ENCODE data around the gene DIP2C. TPM values are rescaled to one million over a fixed set of nuclear protein-coding genes. Genes with fewer than 3 reads are reported as not detected.
"Not testable (repeated sequence)": the region's sequence is repeated elsewhere in the genome, so short reads cannot be mapped to it uniquely, and the experiment has no call there.

DIP2C gene
- polyA plus RNA-seq, 1 of the 3 experiments (the other 2 are of a cell fraction) = 8.7 TPM

DNA sequence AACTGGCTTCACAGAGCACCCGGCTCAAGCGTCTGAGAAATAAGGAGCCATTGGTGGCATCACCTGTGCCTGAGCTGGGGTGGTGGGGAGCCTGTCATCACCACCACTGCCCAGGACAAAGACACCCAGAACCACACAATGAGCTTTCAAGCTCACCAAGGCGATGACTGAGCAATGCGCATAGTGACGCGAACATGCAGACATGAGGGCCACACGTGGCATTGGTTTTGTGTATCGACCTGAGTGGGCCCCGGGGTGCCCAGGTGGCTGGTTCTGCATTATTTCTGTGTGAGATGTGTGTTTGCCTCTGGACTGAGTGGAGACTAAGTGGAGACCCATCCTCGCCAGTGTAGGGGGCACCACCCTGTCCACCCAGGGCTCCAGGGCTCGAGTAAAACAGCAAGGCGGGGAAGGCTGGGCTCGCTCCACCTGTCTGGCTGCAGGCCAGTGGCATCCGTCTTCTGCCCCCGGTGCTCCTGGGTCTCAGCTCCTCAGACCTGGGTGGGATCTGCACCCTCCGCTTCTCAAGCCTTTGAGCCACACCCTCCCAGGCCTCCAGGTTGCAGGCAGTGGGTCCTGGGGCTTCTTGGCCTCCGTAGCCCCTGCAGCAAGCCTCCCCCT, 92.6 kb downstream of the DIP2C start:
- Histone ChIP-seq H3K4me3 (ENCODE audit: low read depth in 2 of 2, low read length in 1 of 2) (no peak overlapping the region), H3K79me2 (ENCODE audit: insufficient read depth) (peaks cover 85% of the 10 kb centered on the region), H3K9me3 (no peaks in the 10 kb centered on the region), H3K27me3 (ENCODE audit: insufficient read depth) (no peaks in the 10 kb centered on the region), H3K27ac (ENCODE audit: low read depth in 2 of 2, low read length in 1 of 2) (no peak overlapping the region; a peak in 1 of 4 replicates), H4K20me1 (ENCODE audit: insufficient read depth) (peaks cover 4% of the 10 kb centered on the region; the same call in 1 of the 2 replicates), H2AFZ (ENCODE audit: low read depth) (no peak overlapping the region), H3K9me2 (no peaks in the 10 kb centered on the region), H3K4me1 (ENCODE audit: control insufficient read depth in 1 of 2, insufficient read depth in 2 of 2, low read depth in 1 of 2, low read length in 1 of 2) (peaks cover 9 to 37% of the 10 kb centered on the region in 2 experiments; a peak in 3 of 4 replicates), H3F3A (replicated peaks; ENCODE audit: insufficient read depth) (peaks cover 8% of the 10 kb centered on the region), H3K4me2 (no peak overlapping the region), H3K9ac (no peak overlapping the region), H3K36me3 (replicated peaks in 1 of 2; ENCODE audit: control insufficient read depth in 1 of 2, insufficient read depth in 2 of 2, low read length in 1 of 2) (no peaks in the 10 kb centered on the region)
- 96% methylated on average over 12 of the region's 17 CpGs for WGBS (ENCODE audit: low lambda C conversion rate)
- DNase-seq = no peak
- POLR2A ChIA-PET = interaction anchor here (0.6 kb wide), 1 partner anchor 31 kb away, joined by 4 read pairs; no protein-coding TSS in a partner anchor
- CTCF ChIA-PET = interaction anchor here (1.0 to 1.7 kb wide), 2 partner anchors 10 to 11 kb away, joined by 3 to 7 read pairs; no protein-coding TSS in a partner anchor
- TF ChIP-seq MAX (IDR thresholded peaks at IDR 0.05; ENCODE audit: low read depth) = no peak
- no peak for TF ChIP-seq RXRA (IDR thresholded peaks at IDR 0.05; ENCODE audit: borderline replicate concordance, low read depth)

DNA sequence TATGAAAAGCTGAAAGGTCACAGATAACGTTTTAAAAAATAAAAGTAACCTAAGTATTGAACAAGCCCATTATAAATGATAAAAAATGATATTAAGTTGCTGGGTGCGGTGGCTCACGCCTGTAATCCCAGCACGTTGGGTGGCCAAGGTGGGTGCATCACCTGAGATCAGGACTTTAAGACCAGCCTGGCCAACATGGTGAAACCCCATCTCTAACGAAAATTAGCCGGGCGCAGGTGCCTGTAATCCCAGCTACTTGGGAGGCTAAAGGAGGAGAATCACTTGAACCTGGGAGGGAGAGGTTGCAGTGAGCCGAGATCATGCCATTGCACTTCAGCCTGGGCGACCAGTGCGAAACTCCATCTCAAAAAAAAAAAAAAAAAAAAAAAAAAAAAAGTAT, 93.3 kb downstream of the DIP2C start:
- peaks cover 85% of the 10 kb centered on the region for H3K79me2 ChIP-seq (ENCODE audit: insufficient read depth)

GRCh38 chr10:595473-595872, 94.0 kb downstream of the DIP2C start:
- Histone ChIP-seq H3K27me3 (ENCODE audit: insufficient read depth) (no peaks in the 10 kb centered on the region), H3K27ac (ENCODE audit: low read depth in 2 of 2, low read length in 1 of 2) (no peak overlapping the region), H3K9ac (no peak overlapping the region), H3K4me2 (no peak overlapping the region), H4K20me1 (ENCODE audit: insufficient read depth) (peaks cover 4% of the 10 kb centered on the region), H2AFZ (ENCODE audit: low read depth) (no peak overlapping the region), H3K9me3 (no peaks in the 10 kb centered on the region), H3K4me1 (ENCODE audit: control insufficient read depth in 1 of 2, insufficient read depth in 2 of 2, low read depth in 1 of 2, low read length in 1 of 2) (peaks cover 6 to 26% of the 10 kb centered on the region in 2 experiments; a peak in 3 of 4 replicates), H3K79me2 (ENCODE audit: insufficient read depth) (peaks cover 85% of the 10 kb centered on the region), H3K36me3 (replicated peaks in 1 of 2; ENCODE audit: control insufficient read depth in 1 of 2, insufficient read depth in 2 of 2, low read length in 1 of 2) (no peaks in the 10 kb centered on the region), H3F3A (replicated peaks; ENCODE audit: insufficient read depth) (peaks cover 8% of the 10 kb centered on the region), H3K9me2 (no peaks in the 10 kb centered on the region), H3K4me3 (ENCODE audit: low read depth in 2 of 2, low read length in 1 of 2) (no peak overlapping the region)
- POLR2A ChIA-PET = no interaction called here
- no peak for DNase-seq
- CTCF ChIA-PET = no interaction called here
- WGBS (ENCODE audit: low lambda C conversion rate) = 96% methylated on average over 12 of the region's 12 CpGs
- TF ChIP-seq MEF2A (IDR thresholded peaks at IDR 0.05; ENCODE audit: borderline replicate concordance, low read depth) (no peak), GATA2 (CRISPR knock-in tag; IDR thresholded peaks at IDR 0.05) (no peak), FOSL2 (IDR thresholded peaks at IDR 0.05; ENCODE audit: borderline replicate concordance, low read depth) (no peak), TAF1 (IDR thresholded peaks at IDR 0.05; ENCODE audit: borderline replicate concordance, low read depth, low read length) (no peak), JUND (IDR thresholded peaks at IDR 0.05) (no peak), CHD2 (IDR thresholded peaks at IDR 0.05; ENCODE audit: low read length, partially characterized antibody) (no peak), RFX5 (IDR thresholded peaks at IDR 0.05; ENCODE audit: low read length) (no peak), TCF12 (IDR thresholded peaks at IDR 0.05) (no peak), MXI1 (IDR thresholded peaks at IDR 0.05; ENCODE audit: low read depth, low read length) (no peak), SMC3 (IDR thresholded peaks at IDR 0.05; ENCODE audit: low read depth, low read length) (no peak), GABPA (IDR thresholded peaks at IDR 0.05; ENCODE audit: low read depth) (no peak), POLR2AphosphoS5 (IDR thresholded peaks at IDR 0.05; ENCODE audit: low read depth, low read length) (no peak), EZH2phosphoT487 (IDR thresholded peaks at IDR 0.05; ENCODE audit: borderline replicate concordance, low read depth) (no peak), RAD21 (IDR thresholded peaks at IDR 0.05; ENCODE audit: low read length) (no peak)
- TF ChIP-seq, protein P1, sequence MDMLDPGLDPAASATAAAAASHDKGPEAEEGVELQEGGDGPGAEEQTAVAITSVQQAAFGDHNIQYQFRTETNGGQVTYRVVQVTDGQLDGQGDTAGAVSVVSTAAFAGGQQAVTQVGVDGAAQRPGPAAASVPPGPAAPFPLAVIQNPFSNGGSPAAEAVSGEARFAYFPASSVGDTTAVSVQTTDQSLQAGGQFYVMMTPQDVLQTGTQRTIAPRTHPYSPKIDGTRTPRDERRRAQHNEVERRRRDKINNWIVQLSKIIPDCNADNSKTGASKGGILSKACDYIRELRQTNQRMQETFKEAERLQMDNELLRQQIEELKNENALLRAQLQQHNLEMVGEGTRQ (IDR thresholded peaks at IDR 0.05; ENCODE audit: borderline replicate concordance, low read depth, low read length) = no peak
- TF ChIP-seq, protein P2, sequence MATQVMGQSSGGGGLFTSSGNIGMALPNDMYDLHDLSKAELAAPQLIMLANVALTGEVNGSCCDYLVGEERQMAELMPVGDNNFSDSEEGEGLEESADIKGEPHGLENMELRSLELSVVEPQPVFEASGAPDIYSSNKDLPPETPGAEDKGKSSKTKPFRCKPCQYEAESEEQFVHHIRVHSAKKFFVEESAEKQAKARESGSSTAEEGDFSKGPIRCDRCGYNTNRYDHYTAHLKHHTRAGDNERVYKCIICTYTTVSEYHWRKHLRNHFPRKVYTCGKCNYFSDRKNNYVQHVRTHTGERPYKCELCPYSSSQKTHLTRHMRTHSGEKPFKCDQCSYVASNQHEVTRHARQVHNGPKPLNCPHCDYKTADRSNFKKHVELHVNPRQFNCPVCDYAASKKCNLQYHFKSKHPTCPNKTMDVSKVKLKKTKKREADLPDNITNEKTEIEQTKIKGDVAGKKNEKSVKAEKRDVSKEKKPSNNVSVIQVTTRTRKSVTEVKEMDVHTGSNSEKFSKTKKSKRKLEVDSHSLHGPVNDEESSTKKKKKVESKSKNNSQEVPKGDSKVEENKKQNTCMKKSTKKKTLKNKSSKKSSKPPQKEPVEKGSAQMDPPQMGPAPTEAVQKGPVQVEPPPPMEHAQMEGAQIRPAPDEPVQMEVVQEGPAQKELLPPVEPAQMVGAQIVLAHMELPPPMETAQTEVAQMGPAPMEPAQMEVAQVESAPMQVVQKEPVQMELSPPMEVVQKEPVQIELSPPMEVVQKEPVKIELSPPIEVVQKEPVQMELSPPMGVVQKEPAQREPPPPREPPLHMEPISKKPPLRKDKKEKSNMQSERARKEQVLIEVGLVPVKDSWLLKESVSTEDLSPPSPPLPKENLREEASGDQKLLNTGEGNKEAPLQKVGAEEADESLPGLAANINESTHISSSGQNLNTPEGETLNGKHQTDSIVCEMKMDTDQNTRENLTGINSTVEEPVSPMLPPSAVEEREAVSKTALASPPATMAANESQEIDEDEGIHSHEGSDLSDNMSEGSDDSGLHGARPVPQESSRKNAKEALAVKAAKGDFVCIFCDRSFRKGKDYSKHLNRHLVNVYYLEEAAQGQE (IDR thresholded peaks at IDR 0.05; ENCODE audit: low read depth, low read length) = no peak

More for the DNA sequence above, 93.3 kb downstream of the DIP2C start:
- H3K36me3 ChIP-seq (replicated peaks in 1 of 2; ENCODE audit: control insufficient read depth in 1 of 2, insufficient read depth in 2 of 2, low read length in 1 of 2); H3K4me2 ChIP-seq; H3K4me3 ChIP-seq (ENCODE audit: low read depth in 2 of 2, low read length in 1 of 2); H4K20me1 ChIP-seq (ENCODE audit: insufficient read depth); DNase-seq; H3K27me3 ChIP-seq (ENCODE audit: insufficient read depth); H3K9ac ChIP-seq; CTCF ChIA-PET; H3K27ac ChIP-seq (ENCODE audit: low read depth in 2 of 2, low read length in 1 of 2); H3K9me2 ChIP-seq; H3K9me3 ChIP-seq; H3F3A ChIP-seq (replicated peaks; ENCODE audit: insufficient read depth); H2AFZ ChIP-seq (ENCODE audit: low read depth): not testable (repeated sequence)
- 92% methylated on average over 10 of the region's 10 CpGs for WGBS (ENCODE audit: low lambda C conversion rate)
- peaks cover 6 to 30% of the 10 kb centered on the region in 2 experiments; a peak in 3 of 4 replicates for H3K4me1 ChIP-seq (ENCODE audit: control insufficient read depth in 1 of 2, insufficient read depth in 2 of 2, low read depth in 1 of 2, low read length in 1 of 2)
- POLR2A ChIA-PET = interaction anchor here (0.6 kb wide), 1 partner anchor 31 kb away, joined by 4 read pairs; no protein-coding TSS in a partner anchor
